GM23338 (cell line): Measurements from ENCODE around the gene TP73.

Source experiments
- CREB1 ChIP-seq: fragments of 250-450 bp; sonication (Bioruptor Pico); IDR thresholded peaks from 2 replicates; pipeline ENCODE4 v1.5.0; 2020; ENCODE audit warnings: low read depth, mild to moderate bottlenecking, moderate library complexity
- EZH2 ChIP-seq: fragments of 200-600 bp; sonication (generic); IDR thresholded peaks from one replicate; pipeline ENCODE4 v1.8.0; 2017; ENCODE audit warnings: antibody characterized with exemption, mild to moderate bottlenecking, low read depth; ENCODE audit not compliant: unreplicated experiment
- EZH2phosphoT487 ChIP-seq: fragments of 200-600 bp; sonication (generic); IDR thresholded peaks from one replicate; pipeline ENCODE4 v1.8.1; 2018; ENCODE audit warnings: antibody characterized with exemption; ENCODE audit not compliant: unreplicated experiment
- POLR2AphosphoS5 ChIP-seq: IDR thresholded peaks from 2 replicates; pipeline ENCODE4 v1.6.1; 2016; ENCODE audit warnings: antibody characterized with exemption, low read depth
- STAT1 ChIP-seq: IDR thresholded peaks from one replicate; pipeline ENCODE4 v1.6.1; 2016; ENCODE audit warnings: antibody characterized with exemption; ENCODE audit not compliant: unreplicated experiment
- ZNF114 ChIP-seq: fragments of 250-450 bp; sonication (Bioruptor Pico); IDR thresholded peaks from 2 replicates; pipeline ENCODE4 v1.5.0; 2020; ENCODE audit warnings: mild to moderate bottlenecking, moderate library complexity
- ZNF331 ChIP-seq: fragments of 250-450 bp; sonication (Bioruptor Pico); IDR thresholded peaks from 2 replicates; pipeline ENCODE4 v1.5.0; 2020; ENCODE audit warnings: low read depth, mild to moderate bottlenecking, moderate library complexity
- TF ChIP-seq, protein P1 (sequence below), 2 experiments: fragments of 200-600 bp in 1 of 2; sonication (generic) in 1 of 2; conservative IDR thresholded peaks; 2 replicates each; pipeline versions ENCODE4 v1.5.1 to v1.6.1; 2016 to 2017; ENCODE audit warnings: antibody characterized with exemption in 2 of 2, low read depth in 2 of 2, mild to moderate bottlenecking in 2 of 2, moderate library complexity in 1 of 2
- TF ChIP-seq, protein P2 (sequence below): IDR thresholded peaks from 2 replicates; pipeline ENCODE4 v1.6.1; 2016; ENCODE audit warnings: antibody characterized with exemption
- TF ChIP-seq, protein P3 (sequence below): IDR thresholded peaks from one replicate; pipeline ENCODE4 v1.6.1; 2018; ENCODE audit warnings: antibody characterized with exemption; ENCODE audit not compliant: unreplicated experiment

DNA sequence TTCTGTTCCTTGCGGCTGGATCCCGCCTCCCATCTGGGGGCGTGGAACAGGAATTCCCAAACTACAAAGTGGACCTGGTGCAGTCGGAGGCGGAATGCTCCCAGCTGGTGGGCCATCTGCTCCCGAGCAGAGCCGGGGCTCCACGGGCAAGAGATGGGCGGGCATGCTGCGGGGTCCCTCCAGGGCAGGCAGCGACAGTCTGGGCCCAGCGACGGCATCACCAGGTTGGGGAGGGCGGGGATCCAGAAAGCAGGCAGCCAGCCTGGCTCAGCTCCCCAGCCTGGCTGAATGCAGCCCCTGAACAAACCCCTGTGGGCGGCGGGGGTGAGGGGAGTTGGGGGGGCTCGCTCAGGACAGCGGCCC is 44.6 kb upstream of the TP73 start:
- TF ChIP-seq STAT1 (no peak), POLR2AphosphoS5 (no peak), EZH2phosphoT487 (no peak), EZH2 (no peak), ZNF331 (no peak), CREB1 (CRISPR knock-in tag) (no peak), ZNF114 (CRISPR knock-in tag) (no peak)
- TF ChIP-seq, protein P1, sequence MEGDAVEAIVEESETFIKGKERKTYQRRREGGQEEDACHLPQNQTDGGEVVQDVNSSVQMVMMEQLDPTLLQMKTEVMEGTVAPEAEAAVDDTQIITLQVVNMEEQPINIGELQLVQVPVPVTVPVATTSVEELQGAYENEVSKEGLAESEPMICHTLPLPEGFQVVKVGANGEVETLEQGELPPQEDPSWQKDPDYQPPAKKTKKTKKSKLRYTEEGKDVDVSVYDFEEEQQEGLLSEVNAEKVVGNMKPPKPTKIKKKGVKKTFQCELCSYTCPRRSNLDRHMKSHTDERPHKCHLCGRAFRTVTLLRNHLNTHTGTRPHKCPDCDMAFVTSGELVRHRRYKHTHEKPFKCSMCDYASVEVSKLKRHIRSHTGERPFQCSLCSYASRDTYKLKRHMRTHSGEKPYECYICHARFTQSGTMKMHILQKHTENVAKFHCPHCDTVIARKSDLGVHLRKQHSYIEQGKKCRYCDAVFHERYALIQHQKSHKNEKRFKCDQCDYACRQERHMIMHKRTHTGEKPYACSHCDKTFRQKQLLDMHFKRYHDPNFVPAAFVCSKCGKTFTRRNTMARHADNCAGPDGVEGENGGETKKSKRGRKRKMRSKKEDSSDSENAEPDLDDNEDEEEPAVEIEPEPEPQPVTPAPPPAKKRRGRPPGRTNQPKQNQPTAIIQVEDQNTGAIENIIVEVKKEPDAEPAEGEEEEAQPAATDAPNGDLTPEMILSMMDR (conservative IDR thresholded peaks at IDR 0.05; ENCODE audit: low read depth in 2 of 2) = no peak
- TF ChIP-seq, protein P2, sequence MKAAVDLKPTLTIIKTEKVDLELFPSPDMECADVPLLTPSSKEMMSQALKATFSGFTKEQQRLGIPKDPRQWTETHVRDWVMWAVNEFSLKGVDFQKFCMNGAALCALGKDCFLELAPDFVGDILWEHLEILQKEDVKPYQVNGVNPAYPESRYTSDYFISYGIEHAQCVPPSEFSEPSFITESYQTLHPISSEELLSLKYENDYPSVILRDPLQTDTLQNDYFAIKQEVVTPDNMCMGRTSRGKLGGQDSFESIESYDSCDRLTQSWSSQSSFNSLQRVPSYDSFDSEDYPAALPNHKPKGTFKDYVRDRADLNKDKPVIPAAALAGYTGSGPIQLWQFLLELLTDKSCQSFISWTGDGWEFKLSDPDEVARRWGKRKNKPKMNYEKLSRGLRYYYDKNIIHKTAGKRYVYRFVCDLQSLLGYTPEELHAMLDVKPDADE = no peak
- TF ChIP-seq, protein P3, sequence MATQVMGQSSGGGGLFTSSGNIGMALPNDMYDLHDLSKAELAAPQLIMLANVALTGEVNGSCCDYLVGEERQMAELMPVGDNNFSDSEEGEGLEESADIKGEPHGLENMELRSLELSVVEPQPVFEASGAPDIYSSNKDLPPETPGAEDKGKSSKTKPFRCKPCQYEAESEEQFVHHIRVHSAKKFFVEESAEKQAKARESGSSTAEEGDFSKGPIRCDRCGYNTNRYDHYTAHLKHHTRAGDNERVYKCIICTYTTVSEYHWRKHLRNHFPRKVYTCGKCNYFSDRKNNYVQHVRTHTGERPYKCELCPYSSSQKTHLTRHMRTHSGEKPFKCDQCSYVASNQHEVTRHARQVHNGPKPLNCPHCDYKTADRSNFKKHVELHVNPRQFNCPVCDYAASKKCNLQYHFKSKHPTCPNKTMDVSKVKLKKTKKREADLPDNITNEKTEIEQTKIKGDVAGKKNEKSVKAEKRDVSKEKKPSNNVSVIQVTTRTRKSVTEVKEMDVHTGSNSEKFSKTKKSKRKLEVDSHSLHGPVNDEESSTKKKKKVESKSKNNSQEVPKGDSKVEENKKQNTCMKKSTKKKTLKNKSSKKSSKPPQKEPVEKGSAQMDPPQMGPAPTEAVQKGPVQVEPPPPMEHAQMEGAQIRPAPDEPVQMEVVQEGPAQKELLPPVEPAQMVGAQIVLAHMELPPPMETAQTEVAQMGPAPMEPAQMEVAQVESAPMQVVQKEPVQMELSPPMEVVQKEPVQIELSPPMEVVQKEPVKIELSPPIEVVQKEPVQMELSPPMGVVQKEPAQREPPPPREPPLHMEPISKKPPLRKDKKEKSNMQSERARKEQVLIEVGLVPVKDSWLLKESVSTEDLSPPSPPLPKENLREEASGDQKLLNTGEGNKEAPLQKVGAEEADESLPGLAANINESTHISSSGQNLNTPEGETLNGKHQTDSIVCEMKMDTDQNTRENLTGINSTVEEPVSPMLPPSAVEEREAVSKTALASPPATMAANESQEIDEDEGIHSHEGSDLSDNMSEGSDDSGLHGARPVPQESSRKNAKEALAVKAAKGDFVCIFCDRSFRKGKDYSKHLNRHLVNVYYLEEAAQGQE = no peak
